NCI-H510A (cell line): ENCODE data around the gene RABGGTA.

ENCODE experiments used
- DNase-seq: peaks from one replicate; lab custom pipeline; 2025; lab: John Stamatoyannopoulos, UW

The RABGGTA gene

DNA sequence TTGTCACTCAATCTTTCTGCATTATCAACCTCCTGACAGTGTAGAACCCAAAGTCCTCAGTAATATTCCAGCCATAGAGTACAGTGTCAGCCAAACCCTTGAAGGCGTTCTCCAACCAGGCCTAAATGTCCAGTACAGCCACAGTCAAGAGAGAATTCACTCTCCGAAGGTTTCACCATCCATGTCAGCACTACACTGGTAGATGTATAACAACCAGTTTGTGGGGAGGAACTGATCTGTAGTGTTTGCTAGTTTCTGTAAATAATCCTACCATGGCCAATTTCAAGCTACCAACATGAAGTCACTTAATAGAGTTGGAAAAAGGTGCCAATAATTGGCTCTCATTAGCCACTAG, 55.1 kb downstream of the RABGGTA start:
- DNase-seq = no peak
